HepG2 (cell line): ENCODE data around the gene DLX5. TPM values are rescaled to one million over a fixed set of nuclear protein-coding genes. Genes with fewer than 3 reads are reported as not detected.

Experiments used
- AFF4 ChIP-seq: sonication (generic); formaldehyde crosslinking; IDR thresholded peaks from 2 replicates; pipeline ENCODE4 v1.4.0; 2020; ENCODE audit warnings: missing genetic modification reagents
- CSRNP1 ChIP-seq: sonication (generic); formaldehyde crosslinking; IDR thresholded peaks from 2 replicates; pipeline ENCODE4 v1.8.1; 2023; ENCODE audit warnings: mild to moderate bottlenecking, missing genetic modification reagents
- ETV5 ChIP-seq: IDR thresholded peaks from 2 replicates; pipeline ENCODE4 v1.6.1; 2018; ENCODE audit warnings: missing biosample characterization, missing genetic modification reagents, inconsistent platforms, borderline replicate concordance
- GFI1 ChIP-seq: sonication (generic); formaldehyde crosslinking; IDR thresholded peaks from 2 replicates; pipeline ENCODE4 v1.5.0; 2020; ENCODE audit warnings: missing genetic modification reagents, mild to moderate bottlenecking, borderline replicate concordance
- HNRNPUL1 ChIP-seq: fragments of 200-400 bp; formaldehyde crosslinking; IDR thresholded peaks from 2 replicates; pipeline ENCODE4 v1.6.1; 2017; ENCODE audit warnings: low read depth, mild to moderate bottlenecking, low read length, moderate library complexity
- HOXD1 ChIP-seq: sonication (generic); formaldehyde crosslinking; IDR thresholded peaks from 2 replicates; pipeline ENCODE4 v1.5.0; 2020; ENCODE audit warnings: missing genetic modification reagents
- MYNN ChIP-seq: sonication (generic); formaldehyde crosslinking; IDR thresholded peaks from 2 replicates; pipeline ENCODE4 v1.4.0; 2020; ENCODE audit warnings: mild to moderate bottlenecking, low read depth, missing genetic modification reagents
- NFAT5 ChIP-seq: sonication (generic); formaldehyde crosslinking; IDR thresholded peaks from 2 replicates; pipeline ENCODE4 v1.4.0; 2020; ENCODE audit warnings: missing genetic modification reagents
- SAP130 ChIP-seq: IDR thresholded peaks from 2 replicates; pipeline ENCODE4 v1.6.1; 2016; ENCODE audit warnings: low read depth
- SP4 ChIP-seq: sonication (generic); formaldehyde crosslinking; IDR thresholded peaks from 2 replicates; pipeline ENCODE4 v1.8.1; 2023; ENCODE audit warnings: mild to moderate bottlenecking, missing genetic modification reagents
- TOE1 ChIP-seq: sonication (generic); formaldehyde crosslinking; IDR thresholded peaks from 2 replicates; pipeline ENCODE4 v1.4.0; 2020; ENCODE audit warnings: mild to moderate bottlenecking, missing genetic modification reagents
- ZKSCAN5 ChIP-seq: sonication (generic); formaldehyde crosslinking; IDR thresholded peaks from 2 replicates; pipeline ENCODE4 v1.5.1; 2020; ENCODE audit warnings: mild to moderate bottlenecking, missing genetic modification reagents
- ZNF260 ChIP-seq: sonication (generic); formaldehyde crosslinking; IDR thresholded peaks from 2 replicates; pipeline ENCODE4 v1.4.0; 2020; ENCODE audit warnings: missing genetic modification reagents, low read depth, mild to moderate bottlenecking, borderline replicate concordance
- ZNF280B ChIP-seq: sonication (generic); formaldehyde crosslinking; IDR thresholded peaks from 2 replicates; pipeline ENCODE4 v1.5.0; 2020; ENCODE audit warnings: missing genetic modification reagents, mild to moderate bottlenecking, borderline replicate concordance
- ZNF777 ChIP-seq: sonication (generic); formaldehyde crosslinking; IDR thresholded peaks from 2 replicates; pipeline ENCODE4 v1.4.0; 2020; ENCODE audit warnings: missing genetic modification reagents
- polyA plus RNA-seq, 8 experiments: library from polyadenylated mRNA; depleted of rRNA in 3 of 8; stranded (reverse) in 7 of 8; unstranded in 1 of 8; fragments of >200 nt; fragmentation: Illumina TruSeq in 4 of 8; extraction: Trizol in 4 of 8; gene quantifications; 2 replicates each; pipeline versions ENCODE4 v1.2.1 to v1.2.3, GENCODE V29; 2011 to 2016; ENCODE audit warnings: low read depth in 4 of 8, missing spikeins in 1 of 8, mixed read lengths in 1 of 8; ENCODE audit not compliant: insufficient read depth in 1 of 8
- total RNA-seq, 5 experiments: library from RNA; depleted of rRNA; stranded (reverse); fragments of >200 nt; fragmentation: Illumina TruSeq; extraction: Trizol; gene quantifications; 2 replicates each; pipeline ENCODE4 v1.2.3, GENCODE V29; 2016; ENCODE audit warnings: low read depth in 1 of 5

DLX5 gene
- total and polyA plus RNA-seq, 2 of the 13 experiments (the other 11 are each of a cell fraction or from before 2014, with no cell fraction given) = not detected

- peak; percentile 62; the same call in 1 of the 2 replicates for TF ChIP-seq NFAT5 (CRISPR knock-in tag)
- 0 out of 2 replicates have a peak, but pooled peaks have one; percentile 9 for TF ChIP-seq ZNF280B (CRISPR knock-in tag)
- TF ChIP-seq ZNF260 (CRISPR knock-in tag) = peak; percentile 32; the same call in 1 of the 2 replicates
- peak; percentile 67; the same call in 1 of the 2 replicates for TF ChIP-seq HOXD1
- TF ChIP-seq MYNN = no peak
- peak; percentile 63; the same call in 1 of the 2 replicates for TF ChIP-seq SAP130 (CRISPR knock-in tag)
- TF ChIP-seq HNRNPUL1 = no peak
- peak; percentile 21; the same call in 1 of the 2 replicates for TF ChIP-seq SP4 (CRISPR knock-in tag)
- TF ChIP-seq CSRNP1 (CRISPR knock-in tag) = peak; percentile 87; the same call in 1 of the 2 replicates
- TF ChIP-seq ZNF777 (CRISPR knock-in tag) = peak; percentile 97
- no peak; the same call in 1 of the 2 replicates for TF ChIP-seq AFF4
- no peak; the same call in 1 of the 2 replicates for TF ChIP-seq GFI1
- TF ChIP-seq ETV5 = peak; percentile 41; the same call in 1 of the 2 replicates
- peak; percentile 87 for TF ChIP-seq ZKSCAN5 (CRISPR knock-in tag)
- TF ChIP-seq TOE1 (CRISPR knock-in tag) = no peak
These were observed 8.0 kb downstream of the DLX5 start (continued) for GRCh38 chr7:97016381-97017191.
